Nucleus accumbens (tissue), 56 donors: ENCODE results near the gene POLR3A.
A peak's percentile ranks its signal among the peaks of the same experiment; 100 is the strongest.

Experiments
- DNase-seq, 56 donors: peaks; one replicate each; lab custom pipeline; 2025; lab: John Stamatoyannopoulos, UW

POLR3A gene

DNA sequence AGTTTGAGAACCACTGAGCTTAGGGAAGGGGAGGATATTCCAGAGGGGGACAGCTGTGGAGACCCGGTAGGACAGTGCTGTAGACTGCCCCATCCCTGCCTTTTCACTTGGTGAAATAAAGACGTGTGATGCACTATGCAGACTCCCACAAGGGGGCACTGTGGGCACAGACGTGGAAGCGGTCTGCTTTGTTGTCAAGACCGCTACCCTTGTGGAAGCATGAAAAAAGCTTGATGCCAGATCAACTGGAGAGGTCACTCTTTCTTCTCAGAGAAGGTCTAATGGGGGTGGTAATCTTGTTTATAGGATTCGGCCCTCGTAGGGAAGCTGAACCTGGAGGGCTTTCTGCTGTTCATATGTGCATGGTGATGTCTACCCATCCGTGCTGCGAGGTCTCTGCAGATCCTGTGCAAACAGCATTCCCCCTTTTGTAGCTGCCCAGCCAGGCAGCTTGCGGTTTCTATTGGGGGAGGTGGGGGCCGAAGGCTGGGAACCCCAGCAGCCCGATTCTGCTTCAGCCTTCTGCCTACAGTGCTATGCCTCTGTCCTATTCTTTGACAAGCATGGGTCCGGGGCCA is 18.1 kb upstream of the POLR3A start:
- DNase-seq: peak in 54 of 56 donors; percentile 11 to 95 (median 78)

DNA sequence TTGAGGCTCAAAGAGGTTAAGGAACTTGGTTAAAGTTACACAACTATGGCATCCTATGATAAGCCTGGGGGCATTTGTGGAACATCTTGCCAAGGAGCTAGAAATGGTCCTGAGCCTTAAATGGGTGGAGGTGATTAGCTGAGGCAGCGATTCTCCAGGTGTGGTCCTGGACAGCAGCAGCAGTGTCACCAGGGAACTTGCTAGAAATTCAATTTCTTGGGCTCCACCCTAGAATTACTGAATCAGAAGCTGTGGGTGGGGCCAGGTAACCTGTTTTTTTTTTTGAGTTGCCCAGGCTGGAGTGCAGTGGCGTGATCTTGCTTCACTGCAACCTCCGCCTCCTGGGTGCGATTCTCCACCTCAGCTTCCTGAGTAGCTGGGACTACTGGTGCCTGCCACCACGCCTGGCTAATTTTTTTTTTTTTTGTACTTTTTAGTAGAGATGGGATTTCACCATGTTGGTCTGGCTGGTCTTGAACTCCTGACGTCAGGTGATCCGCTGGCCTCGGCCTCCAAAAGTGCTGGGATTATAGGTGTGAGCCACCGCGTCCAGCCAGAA is 17.5 kb upstream of the POLR3A start:
- no peak for DNase-seq

DNA sequence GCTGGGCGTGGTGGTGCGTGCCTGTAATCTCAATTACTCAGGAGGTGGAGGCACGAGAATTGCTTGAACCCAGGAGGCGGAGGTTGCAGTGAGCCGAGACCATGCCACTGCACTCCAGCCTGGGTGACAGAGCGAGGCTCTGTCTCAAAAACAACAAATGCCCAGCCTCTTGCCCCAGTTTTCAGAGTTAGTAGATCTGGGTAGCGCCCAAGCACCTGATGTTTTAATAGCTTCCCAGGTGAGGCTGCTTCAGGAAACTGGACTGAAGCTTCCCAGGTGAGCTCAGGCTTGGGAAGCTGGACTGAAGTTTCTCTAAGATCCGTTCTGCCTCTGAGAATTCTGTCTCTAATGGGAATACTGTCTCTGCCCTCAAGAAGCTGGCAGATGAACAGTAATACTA is 16.5 kb upstream of the POLR3A start:
- DNase-seq: no peak

DNA sequence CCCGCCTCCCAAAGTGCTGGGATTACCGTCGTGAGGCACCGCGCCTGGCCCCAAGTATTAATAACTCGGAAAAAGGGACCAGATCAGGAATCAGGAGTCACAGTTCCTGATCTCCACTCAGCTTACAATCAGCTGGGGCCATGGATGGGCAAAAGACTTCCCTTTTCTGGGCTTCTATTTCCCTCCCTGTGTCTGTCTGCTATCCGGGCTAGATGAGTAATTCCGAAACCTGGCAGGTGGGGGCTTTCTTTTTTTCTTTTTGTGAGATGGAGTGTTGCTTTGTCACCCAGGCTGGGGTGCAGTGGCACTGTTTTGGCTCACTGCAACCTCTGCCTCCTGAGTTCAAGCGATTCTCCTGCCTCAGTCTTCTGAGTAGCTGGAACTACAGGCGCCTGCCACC is 15.9 kb upstream of the POLR3A start:
- DNase-seq: peak in 7 of 56 donors; percentile 6 to 29 (median 8)

DNA sequence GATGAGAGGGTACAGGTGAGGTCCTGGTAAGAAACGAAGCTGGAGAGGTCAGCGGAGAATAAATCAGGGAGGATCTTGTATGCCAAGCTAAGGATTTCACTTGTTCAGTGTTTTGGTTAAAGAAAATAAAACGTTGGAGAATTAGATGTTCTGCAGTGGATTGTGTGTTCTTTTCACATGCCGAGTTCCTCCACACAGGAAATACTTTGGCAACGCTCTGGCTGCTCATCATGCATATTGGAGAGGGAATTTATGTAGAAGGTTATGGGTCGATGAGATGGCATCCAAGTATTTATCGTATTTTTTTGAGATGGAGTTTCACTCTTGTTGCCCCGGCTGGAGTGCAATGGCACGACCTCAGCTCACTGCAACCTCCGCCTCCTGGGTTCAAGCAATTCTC is 15.4 kb upstream of the POLR3A start:
- DNase-seq: no peak

DNA sequence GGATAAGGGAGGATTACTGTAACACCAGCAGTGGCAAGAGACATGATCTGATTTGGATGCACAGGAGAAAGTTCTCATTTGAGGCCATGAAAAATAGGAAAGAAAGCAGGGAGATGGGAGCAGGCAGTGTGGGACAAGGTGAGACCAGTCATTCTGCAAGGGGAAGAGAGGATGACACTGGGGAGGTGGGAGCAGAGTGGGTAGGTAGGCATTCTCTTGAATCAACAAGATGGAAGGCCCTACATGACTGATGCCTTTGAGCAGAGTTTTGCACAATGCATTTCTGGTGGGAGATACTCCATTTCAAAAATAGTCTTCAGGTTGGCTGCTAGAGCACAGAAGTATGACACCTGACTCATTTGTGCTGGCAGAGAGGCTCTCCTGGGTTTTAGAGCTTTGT is 14.9 kb upstream of the POLR3A start:
- DNase-seq: no peak

DNA sequence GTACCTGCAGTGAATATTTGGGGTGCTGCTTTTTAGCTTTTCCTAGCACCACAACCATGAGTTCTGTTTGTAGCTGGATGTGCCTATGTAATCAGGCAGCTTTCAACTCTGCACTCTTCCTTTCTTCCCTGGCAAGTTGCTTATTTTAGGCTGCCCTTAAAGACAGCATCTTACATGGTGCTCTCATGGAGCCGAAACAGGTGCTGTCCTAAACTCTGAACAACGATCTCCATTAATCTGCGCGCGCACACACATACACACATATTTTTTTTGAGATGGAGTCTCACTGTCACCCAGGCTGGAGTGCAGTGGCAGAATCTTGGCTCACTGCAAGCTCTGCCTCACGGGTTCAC is 13.4 kb upstream of the POLR3A start:
- no peak for DNase-seq

DNA sequence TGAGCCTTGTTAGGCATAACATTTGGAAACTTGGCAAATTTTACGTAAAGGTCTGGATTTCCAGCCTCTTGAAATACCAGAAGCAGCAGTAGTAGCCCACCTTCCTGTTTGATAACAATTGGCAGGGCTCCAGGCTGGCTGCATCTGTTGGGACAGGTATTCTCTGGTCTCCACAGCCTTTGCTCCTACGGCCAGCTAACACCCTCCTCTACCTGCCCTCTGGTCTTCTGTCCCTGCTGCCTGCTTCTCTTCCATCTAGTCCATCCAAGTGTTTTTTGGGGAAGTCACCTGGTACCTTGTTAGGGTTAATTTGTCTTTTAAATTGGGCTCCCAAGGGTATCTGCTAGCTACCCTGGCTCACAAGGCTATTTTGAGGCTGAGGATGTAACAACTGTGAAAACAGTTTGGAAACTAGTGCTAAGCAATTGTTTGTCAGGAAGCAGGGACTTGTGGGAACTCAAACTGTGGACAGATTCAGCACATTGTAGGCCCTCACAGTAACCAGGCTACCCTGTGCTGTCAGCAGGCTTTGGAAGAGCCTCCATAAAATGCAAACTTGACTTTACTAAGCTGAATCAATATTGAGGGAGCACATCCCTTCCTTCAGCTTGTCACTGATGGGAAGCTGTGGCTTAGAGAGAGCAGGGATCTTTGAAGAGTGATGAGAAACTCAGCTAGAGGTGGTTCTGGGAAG is 12.9 kb upstream of the POLR3A start:
- no peak for DNase-seq

DNA sequence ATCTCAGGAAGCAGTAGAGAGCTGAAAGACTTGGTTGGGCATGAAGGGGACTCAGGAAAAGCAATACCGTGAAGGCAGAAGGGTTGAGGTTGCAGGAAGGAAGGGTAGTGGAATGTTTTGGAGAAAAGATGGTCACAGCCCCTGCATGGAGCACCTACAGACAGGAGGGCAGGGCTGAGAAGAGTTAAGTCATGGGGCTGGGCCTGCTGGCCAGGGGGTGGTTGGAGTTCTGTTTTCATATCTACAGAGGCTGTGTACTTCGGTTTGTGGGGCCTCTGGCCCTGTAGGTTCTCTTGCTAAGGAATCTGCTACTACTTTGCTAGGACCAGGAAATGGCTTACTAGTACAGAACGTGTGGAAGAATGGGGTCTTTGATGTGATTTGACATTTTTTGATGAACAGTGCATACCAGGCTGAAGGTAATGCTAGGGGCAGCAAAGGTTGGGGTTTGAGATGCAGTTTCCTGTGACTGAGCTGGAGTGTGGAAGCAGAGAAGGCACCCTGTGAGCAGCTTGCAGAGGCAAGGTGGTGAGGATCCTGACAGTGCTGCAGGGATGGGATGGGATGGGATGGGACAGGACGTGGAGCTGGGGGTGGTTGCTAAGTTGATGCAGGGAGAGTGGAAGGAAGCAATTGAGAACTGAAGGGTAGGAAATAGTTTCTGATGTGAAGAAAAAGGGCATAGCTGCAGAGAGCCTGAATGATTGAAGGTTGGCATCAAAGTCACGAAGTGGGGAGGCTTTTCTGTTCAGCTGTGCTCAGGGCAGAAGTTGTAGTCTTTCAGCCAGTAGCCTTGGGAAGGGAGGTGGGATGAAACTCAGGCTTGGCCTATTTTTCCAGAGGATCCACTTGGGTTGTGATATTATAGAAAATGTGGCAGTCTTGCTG is 12.1 kb upstream of the POLR3A start:
- no peak for DNase-seq

DNA sequence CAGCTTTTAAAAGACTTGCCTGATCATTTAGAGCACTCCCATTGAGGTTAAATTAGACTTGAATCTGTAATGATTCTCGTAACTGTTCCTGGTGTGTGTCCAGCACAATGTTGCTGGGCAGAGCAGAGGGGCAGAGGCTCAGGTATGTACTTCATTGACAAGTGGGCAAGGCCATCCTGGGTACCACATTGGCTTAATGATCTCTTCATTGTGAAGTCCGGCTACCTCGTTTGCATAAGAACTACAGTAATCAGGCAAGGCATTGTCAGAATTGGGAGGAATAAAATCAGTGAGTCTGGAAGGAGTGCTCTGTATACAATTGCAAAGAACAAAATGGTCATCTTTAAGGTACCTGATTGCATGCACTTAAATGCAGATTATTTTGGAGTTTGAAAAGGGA is 10.4 kb upstream of the POLR3A start:
- DNase-seq: no peak

DNA sequence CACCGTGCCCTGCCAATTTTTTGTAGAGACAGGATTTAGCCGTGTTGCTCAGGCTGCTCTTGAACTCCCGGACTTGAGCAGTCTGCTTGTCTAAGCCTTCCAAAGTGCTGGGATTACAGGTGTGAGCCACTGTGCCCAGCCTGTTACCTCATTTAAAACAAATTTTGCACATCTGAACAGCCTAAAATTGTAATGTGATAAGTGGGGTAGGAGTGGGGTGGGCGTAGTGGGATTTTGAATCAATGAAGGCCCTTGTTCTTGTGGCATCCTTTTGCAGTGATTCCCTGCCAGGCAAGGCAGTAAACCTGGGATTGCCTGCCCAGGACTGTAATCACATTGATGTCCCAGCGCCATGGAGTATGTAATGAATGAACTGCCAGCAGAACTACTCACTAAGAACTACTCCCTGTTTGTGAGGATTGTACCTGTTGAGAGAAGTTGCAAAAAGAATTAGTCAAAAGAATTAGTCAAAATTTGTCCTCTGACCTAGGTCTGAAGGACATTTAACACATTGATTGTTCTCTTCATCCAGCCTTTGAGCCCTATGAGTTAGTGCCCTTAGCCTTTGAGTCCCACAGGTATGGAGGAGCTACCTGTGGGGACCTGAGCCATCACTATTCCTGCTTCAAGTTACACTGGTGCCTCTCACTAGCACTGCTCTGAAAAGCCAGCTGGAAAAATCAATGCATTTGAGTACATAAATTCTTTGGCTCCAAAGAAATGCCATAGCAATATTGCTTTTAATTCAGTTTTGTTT is 9.7 kb upstream of the POLR3A start:
- DNase-seq: no peak

DNA sequence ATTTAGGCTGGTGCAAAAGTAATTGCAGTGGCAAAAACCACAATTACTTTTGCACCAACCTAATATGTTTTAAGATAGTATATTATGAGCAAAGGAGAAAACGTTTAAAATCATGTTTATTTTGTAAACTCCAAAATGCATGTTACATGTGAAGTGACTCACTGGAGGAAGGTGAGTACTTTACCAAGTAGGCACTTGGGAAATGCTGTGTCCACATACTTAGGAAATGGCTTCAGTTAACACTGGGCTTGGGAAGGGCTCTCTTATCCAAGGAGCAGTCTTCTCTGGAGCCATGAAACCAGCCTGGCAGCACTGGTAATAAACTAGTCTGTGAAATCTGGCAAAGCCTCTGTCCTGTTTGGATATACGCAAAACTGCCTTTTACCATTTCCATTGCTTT is 8.8 kb upstream of the POLR3A start:
- no peak for DNase-seq

DNA sequence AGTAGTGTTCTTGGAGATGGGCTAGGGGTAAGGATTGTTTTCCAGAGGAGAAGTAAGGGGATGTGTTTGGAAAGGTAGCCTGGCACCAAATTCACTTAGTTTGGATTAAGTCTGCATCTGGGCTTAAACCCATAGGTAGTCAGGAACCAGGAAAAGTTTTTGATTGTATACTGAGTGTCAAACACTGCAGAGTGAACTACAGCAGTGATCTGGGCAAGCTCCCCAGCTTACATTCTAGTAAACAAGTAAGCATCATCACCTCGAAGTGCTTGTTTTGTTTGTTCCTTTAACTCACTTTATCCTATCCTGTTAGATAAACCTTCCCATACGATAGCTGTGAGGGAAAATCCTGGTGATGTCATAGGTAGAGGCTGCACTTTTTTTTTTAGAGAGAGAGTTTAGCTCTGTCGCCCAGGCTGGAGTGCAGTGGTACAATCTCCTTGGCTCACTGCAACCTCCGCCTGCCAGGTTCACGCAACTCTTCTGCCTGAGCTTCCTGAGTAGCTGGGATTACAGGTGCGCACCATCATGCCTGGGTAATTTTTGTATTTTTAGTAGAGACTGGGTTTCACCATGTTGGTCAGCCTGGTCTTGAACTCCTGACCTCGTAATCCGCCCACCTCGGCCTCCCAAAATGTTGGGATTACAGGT is 6.7 kb upstream of the POLR3A start:
- DNase-seq: no peak

DNA sequence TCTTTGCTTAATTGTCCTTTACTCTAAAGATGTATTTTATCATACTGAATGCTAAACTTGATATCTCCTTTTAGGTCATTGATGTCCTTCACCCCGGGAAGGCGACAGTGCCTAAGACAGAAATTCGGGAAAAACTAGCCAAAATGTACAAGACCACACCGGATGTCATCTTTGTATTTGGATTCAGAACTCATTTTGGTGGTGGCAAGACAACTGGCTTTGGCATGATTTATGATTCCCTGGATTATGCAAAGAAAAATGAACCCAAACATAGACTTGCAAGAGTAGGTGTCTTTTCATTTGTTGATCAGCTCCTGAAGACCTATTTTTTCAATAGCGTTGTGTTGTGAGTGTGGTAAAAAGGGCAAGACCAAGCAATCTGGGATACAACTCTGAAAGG is 6.1 kb upstream of the POLR3A start:
- DNase-seq: no peak

DNA sequence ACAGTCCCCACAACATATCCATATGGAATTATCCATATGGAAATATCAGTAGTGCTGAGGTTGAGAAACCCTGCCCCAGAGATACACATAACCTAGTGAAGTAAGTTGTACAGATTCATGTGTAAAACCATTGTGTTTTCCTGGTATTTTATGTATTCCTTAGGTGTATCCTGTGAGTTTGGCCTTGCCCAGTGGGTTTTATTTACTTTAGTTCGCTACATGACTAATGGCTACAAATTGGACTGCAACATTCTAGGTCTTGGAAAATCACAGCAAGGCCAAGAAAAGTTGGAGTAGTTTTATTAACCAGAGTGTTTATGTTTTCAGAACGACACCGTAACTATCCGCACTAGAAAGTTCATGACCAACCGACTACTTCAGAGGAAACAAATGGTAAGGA is 5.7 kb upstream of the POLR3A start:
- DNase-seq: no peak

DNA sequence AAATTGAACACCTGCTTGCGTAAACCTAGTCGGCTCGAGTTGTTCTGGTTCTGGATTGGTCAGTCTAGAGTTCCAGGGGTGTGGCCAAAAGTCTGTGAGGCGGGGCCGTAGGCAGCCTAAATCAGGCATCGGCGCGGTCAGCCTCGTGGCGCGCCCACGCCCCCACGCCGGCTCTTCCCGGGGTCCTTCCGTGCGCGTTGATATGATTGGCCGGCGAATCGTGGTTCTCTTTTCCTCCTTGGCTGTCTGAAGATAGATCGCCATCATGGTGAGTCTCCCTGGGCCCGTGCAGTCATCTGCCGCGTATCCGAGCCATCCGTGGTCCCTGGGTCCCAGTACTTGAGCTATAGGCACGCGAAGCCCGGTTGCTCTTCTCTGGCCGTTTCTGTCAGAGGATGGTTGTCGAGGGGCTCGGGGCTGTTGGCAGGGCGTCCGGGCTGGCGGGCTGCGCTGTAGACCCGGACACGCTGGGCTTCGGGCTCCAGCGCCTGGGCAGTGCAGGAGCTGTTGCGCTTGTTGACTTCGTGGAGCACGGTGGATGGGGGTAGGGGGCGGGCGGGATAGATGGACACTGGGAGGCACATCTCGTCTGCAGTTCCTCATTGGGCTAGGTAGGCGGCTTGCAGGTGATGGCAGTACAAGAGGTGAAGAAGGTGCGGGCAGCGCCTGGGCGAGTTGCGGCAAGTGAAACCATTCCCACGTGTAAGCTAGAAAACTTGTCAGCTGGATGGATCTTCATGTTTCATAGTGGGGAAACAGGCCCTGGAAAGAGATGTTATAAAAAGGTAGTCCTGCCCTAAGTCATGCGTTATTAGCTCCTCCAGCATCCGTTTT is 4.5 kb upstream of the POLR3A start, which contains the start of gene RPS24:
Gene RPS24 (plus strand): TSS at position 227 of the 834 bp plus-strand sequence. CDS start 39 bp downstream, at position 266.
- DNase-seq: peak; percentile 61 to 97 (median 89)

DNA sequence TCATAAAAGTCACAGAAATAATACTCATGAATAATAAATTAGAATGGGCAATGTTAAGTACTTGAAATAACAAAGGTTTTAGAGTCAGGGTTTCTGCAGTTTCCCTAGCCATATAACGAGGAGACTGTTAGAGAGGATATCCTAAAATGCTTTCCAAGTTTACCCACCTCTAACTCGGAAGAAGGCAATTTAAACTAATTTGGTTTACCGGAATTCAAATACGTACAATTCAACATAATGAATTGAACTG is 4.0 kb upstream of the POLR3A start:
- no peak for DNase-seq

DNA sequence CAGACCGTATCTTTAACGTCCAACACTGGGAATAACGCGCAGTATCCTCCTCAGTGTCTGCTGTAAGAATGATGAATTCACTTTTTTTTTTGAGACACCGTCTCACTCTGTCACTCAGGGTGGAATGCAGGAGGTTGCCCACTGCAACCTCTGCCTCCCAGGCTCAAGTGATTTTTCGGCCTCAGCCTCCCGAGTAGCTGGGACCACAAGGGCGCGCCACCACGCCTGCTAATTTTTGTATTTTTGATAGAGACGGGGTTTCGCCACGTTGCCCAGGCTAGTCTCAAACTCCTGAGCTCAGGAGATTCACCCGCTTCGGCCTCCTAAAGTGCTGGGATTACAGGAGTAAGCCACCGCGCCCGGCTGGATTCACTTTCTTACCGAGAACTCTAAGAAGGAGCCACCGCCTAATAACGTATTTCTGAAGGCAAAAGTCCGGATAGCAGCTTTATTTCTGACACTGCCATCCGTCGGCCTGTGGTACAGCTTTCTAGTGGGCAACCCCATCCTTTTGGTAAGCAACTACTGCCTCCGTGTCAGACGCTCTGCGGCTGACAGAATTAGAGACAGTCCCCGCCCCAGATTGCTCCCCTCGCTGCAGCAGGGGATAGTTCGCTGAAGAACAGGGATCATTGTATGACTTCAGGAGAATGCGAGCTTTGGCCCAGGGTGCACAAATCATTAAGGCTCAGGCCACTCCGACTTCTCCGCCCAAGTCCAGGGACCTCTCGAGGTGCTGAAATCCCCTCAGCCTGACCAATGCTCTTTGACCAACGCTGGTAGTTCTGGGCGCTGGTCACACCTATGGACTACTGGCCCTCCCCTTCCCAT is 662 bp downstream of the POLR3A start:
- DNase-seq: no peak
